Muscle of back (tissue), 11 donors: ENCODE data around the gene PPFIA3. TPM values are rescaled to one million over a fixed set of nuclear protein-coding genes. Genes with fewer than 3 reads are reported as not detected.
A peak's percentile ranks its signal among the peaks of the same experiment; 100 is the strongest.

Source experiments
- DNase-seq, 3 donors: peaks; one replicate each; pipeline versions ENCODE4 v3.0.0 to v3.0.0-alpha.2; 2013
- polyA plus RNA-seq, 10 donors: library from polyadenylated mRNA; unstranded; fragments of 120-200 nt; gene quantifications; one replicate each; pipeline ENCODE4 v1.2.1, GENCODE V29; 2013; ENCODE audit not compliant: insufficient read length in 10 of 10

The PPFIA3 gene
- polyA plus RNA-seq, 10 donors, result 3.4 to 11.9 (median 6.6) TPM

- no peak for DNase-seq
Measured at GRCh38 chr19:49101160-49101559, 18.2 kb upstream of the PPFIA3 start.

- no peak for DNase-seq
Measured at GRCh38 chr19:49102303-49102702, 17.0 kb upstream of the PPFIA3 start.

- DNase-seq, result peak in 1 of 3 donors; percentile 53
Measured at GRCh38 chr19:49103331-49104085, 15.8 kb upstream of the PPFIA3 start.

- DNase-seq, result peak in 1 of 3 donors; percentile 85
Measured at GRCh38 chr19:49104229-49104864, 15.0 kb upstream of the PPFIA3 start.

GRCh38 chr19:49106648-49107135 is 12.7 kb upstream of the PPFIA3 start:
- peak in 1 of 3 donors; percentile 53 for DNase-seq

- no peak for DNase-seq
Measured at GRCh38 chr19:49107625-49108459, 11.5 kb upstream of the PPFIA3 start.

- no peak for DNase-seq
Measured at GRCh38 chr19:49109051-49109450, 10.3 kb upstream of the PPFIA3 start.

- peak in 1 of 3 donors; percentile 7 for DNase-seq
Measured at GRCh38 chr19:49109569-49110233, 9.6 kb upstream of the PPFIA3 start.

- DNase-seq, result no peak
Measured at GRCh38 chr19:49110567-49110966, 8.8 kb upstream of the PPFIA3 start.

- DNase-seq, result no peak
Measured at GRCh38 chr19:49111218-49111998, 7.9 kb upstream of the PPFIA3 start.

GRCh38 chr19:49113762-49114629 is 5.3 kb upstream of the PPFIA3 start, which contains the start of gene LIN7B:
TSS of gene LIN7B (plus strand) at chr19:49114370. CDS start at chr19:49114405, 35 bp downstream.
- DNase-seq, result peak; percentile 61 to 79 (median 79)

- peak; percentile 41 to 86 (median 68) for DNase-seq
Measured at GRCh38 chr19:49114630-49115363, 4.5 kb upstream of the PPFIA3 start.

GRCh38 chr19:49116544-49116943 is 2.8 kb upstream of the PPFIA3 start:
- DNase-seq, result no peak

GRCh38 chr19:49117677-49118564 is 1.4 kb upstream of the PPFIA3 start:
- no peak for DNase-seq

- DNase-seq, result peak; percentile 94 to 98 (median 95)
Measured at GRCh38 chr19:49118565-49119410, 556 bp upstream of the PPFIA3 start, which contains the start of gene C19orf73. TSS of gene C19orf73 (minus strand) at chr19:49119143. CDS start at chr19:49119022, 121 bp downstream.

- no peak for DNase-seq
Measured at GRCh38 chr19:49120325-49120683, 960 bp downstream of the PPFIA3 start.

- no peak for DNase-seq
Measured at GRCh38 chr19:49120868-49121267, 1.5 kb downstream of the PPFIA3 start.
